Panc1 (cell line): Measurements from ENCODE around the gene LAMA5.

Source experiments
- CTCF ChIP-seq: fragments of 450-650 bp; IDR thresholded peaks from 2 replicates; pipeline ENCODE4 v1.5.1; 2017; ENCODE audit warnings: mild to moderate bottlenecking
- REST ChIP-seq, 2 experiments: IDR thresholded peaks; 2 replicates each; pipeline ENCODE4 v1.6.1; 2011 to 2012; ENCODE audit warnings: low read depth in 2 of 2, control low read depth in 1 of 2, low read length in 1 of 2, mild to moderate bottlenecking in 1 of 2, moderate library complexity in 1 of 2; ENCODE audit not compliant: insufficient read depth in 1 of 2
- SIN3A ChIP-seq: IDR thresholded peaks from 2 replicates; pipeline ENCODE4 v1.6.1; 2012; ENCODE audit warnings: low read depth, mild to moderate bottlenecking, low read length, moderate library complexity, borderline replicate concordance; ENCODE audit not compliant: insufficient read depth

- TF ChIP-seq CTCF (no peak), REST (IDR thresholded peaks at IDR 0.05; ENCODE audit: insufficient read depth in 1 of 2, low read depth in 2 of 2, low read length in 1 of 2) (no peak), SIN3A (no peak)
These were observed 34.7 kb downstream of the LAMA5 start for GRCh38 chr20:62332421-62332820.
